SK-N-SH (cell line): Measurements from ENCODE around the gene PYY.

Source experiments
- CHD2 ChIP-seq: fragments of 150-350 bp; IDR thresholded peaks from 2 replicates; pipeline ENCODE4 v1.6.1; 2018; ENCODE audit warnings: low read length; ENCODE audit not compliant: partially characterized antibody
- CTCF ChIP-seq: fragments of 200-600 bp; sonication (generic); IDR thresholded peaks from 2 replicates; pipeline ENCODE4 v1.6.1; 2017; ENCODE audit warnings: antibody characterized with exemption, mild to moderate bottlenecking, moderate library complexity

DNA sequence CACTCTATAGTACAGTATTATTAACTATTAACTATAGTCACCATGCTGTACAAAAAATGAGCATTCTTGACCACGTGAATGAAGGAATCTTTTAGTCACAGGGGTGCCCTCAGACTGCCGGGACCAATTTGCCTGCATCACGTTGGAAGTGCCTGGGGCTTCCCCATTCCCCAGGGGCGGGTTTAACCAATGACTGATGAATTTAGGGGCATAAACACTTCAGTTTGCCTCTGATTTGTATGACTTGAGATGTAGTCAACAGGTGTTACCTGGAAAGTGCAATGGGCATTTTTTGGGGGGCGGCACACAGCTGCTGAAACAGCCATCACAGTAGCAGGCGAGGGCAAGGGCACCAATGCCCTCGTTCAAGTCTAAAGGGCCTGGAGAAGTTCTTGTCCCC is 8.7 kb upstream of the PYY start:
- TF ChIP-seq CTCF (no peak), CHD2 (no peak)
